ENCODE results near the gene IL12RB1. TPM values are rescaled to one million over a fixed set of nuclear protein-coding genes. Genes with fewer than 3 reads are reported as not detected.

The IL12RB1 gene
- total and polyA plus RNA-seq, 4 donors, result 1.3 to 7.8 (median 4.8) TPM

- Histone ChIP-seq H3K4me1 (ENCODE audit: control insufficient read depth in 5 of 5, insufficient read depth in 5 of 5, low read length in 5 of 5) (peaks cover 0 to 18% (median 5%) of the 10 kb centered on the region in 5 donors), H3K27me3 (ENCODE audit: control insufficient read depth in 3 of 3, insufficient read depth in 3 of 3, low read length in 2 of 3) (no peaks in the 10 kb centered on the region), H3K9me3 (ENCODE audit: control insufficient read depth in 4 of 4, insufficient read depth in 3 of 4, low read length in 3 of 4) (no peaks in the 10 kb centered on the region), H3K27ac (ENCODE audit: low read depth in 1 of 2, low read length in 1 of 2) (peak overlapping the region; percentile 34 to 65), H3K9ac (ENCODE audit: insufficient read depth in 1 of 2, low read length in 2 of 2) (no peak overlapping the region), H3K4me3 (no peak overlapping the region), H3K36me3 (ENCODE audit: control insufficient read depth in 4 of 4, insufficient read depth in 4 of 4, low read length in 4 of 4) (peaks cover 0 to 29% (median 0%) of the 10 kb centered on the region in 4 donors)
- no peak for DNase-seq
- ATAC-seq (ENCODE audit: insufficient read depth, low FRiP score), result no peak
- 82 to 86% methylated on average over 14 of the region's 14 CpGs for WGBS, 2 donors
- TF ChIP-seq CTCF (IDR thresholded peaks at IDR 0.05; ENCODE audit: control extremely low read depth, extremely low read depth), result no peak
Measured at GRCh38 chr19:18016209-18016910, 70.4 kb downstream of the IL12RB1 start.

- DNase-seq (no peak), ATAC-seq (ENCODE audit: insufficient read depth, low FRiP score) (no peak)
- Histone ChIP-seq H3K36me3 (ENCODE audit: control insufficient read depth in 4 of 4, insufficient read depth in 4 of 4, low read length in 4 of 4) (peaks cover 0 to 45% (median 0%) of the 10 kb centered on the region in 4 donors), H3K27me3 (ENCODE audit: control insufficient read depth in 3 of 3, insufficient read depth in 3 of 3, low read length in 2 of 3) (no peaks in the 10 kb centered on the region), H3K4me3 (no peak overlapping the region), H3K9ac (ENCODE audit: insufficient read depth in 1 of 2, low read length in 2 of 2) (no peak overlapping the region), H3K4me1 (ENCODE audit: control insufficient read depth in 5 of 5, insufficient read depth in 5 of 5, low read length in 5 of 5) (peaks cover 0 to 9% (median 0%) of the 10 kb centered on the region in 5 donors), H3K27ac (ENCODE audit: low read depth in 1 of 2, low read length in 1 of 2) (peak overlapping the region in 1 of 2 donors; percentile 9), H3K9me3 (ENCODE audit: control insufficient read depth in 4 of 4, insufficient read depth in 3 of 4, low read length in 3 of 4) (no peaks in the 10 kb centered on the region)
- TF ChIP-seq CTCF (IDR thresholded peaks at IDR 0.05; ENCODE audit: control extremely low read depth, extremely low read depth), result no peak
- 89 to 90% methylated on average over 6 of the region's 6 CpGs for WGBS, 2 donors
Measured at GRCh38 chr19:18014197-18014596, 72.5 kb downstream of the IL12RB1 start.

GRCh38 chr19:18013210-18014111 is 73.3 kb downstream of the IL12RB1 start:
- ATAC-seq (ENCODE audit: insufficient read depth, low FRiP score) (no peak), DNase-seq (no peak)
- no peak overlapping the region for H3K9ac ChIP-seq (ENCODE audit: insufficient read depth in 1 of 2, low read length in 2 of 2)
- WGBS, 2 donors, result 75 to 80% methylated on average over 17 of the region's 17 CpGs
- no peaks in the 10 kb centered on the region for H3K27me3 ChIP-seq (ENCODE audit: control insufficient read depth in 3 of 3, insufficient read depth in 3 of 3, low read length in 2 of 3)
- peaks cover 0 to 49% (median 0%) of the 10 kb centered on the region in 4 donors for H3K36me3 ChIP-seq (ENCODE audit: control insufficient read depth in 4 of 4, insufficient read depth in 4 of 4, low read length in 4 of 4)
- peak overlapping the region in 1 of 2 donors; percentile 9 for H3K27ac ChIP-seq (ENCODE audit: low read depth in 1 of 2, low read length in 1 of 2)
- H3K4me1 ChIP-seq (ENCODE audit: control insufficient read depth in 5 of 5, insufficient read depth in 5 of 5, low read length in 5 of 5), result peaks cover 0 to 8% (median under 1%) of the 10 kb centered on the region in 5 donors
- no peaks in the 10 kb centered on the region for H3K9me3 ChIP-seq (ENCODE audit: control insufficient read depth in 4 of 4, insufficient read depth in 3 of 4, low read length in 3 of 4)
- no peak overlapping the region for H3K4me3 ChIP-seq
- no peak for TF ChIP-seq CTCF (IDR thresholded peaks at IDR 0.05; ENCODE audit: control extremely low read depth, extremely low read depth)

Measured in lung (tissue), 12 donors.